A673 (cell line): Measurements from ENCODE around the gene HIVEP1.

ENCODE experiments used
- EZH2 ChIP-seq: fragments of 200-600 bp; sonication (generic); IDR thresholded peaks from 2 replicates; pipeline ENCODE4 v1.6.1; 2017; ENCODE audit warnings: borderline replicate concordance, low read depth, mild to moderate bottlenecking, mixed read lengths, antibody characterized with exemption, low read length; ENCODE audit not compliant: poor library complexity, severe bottlenecking
- TF ChIP-seq, protein P1 (sequence below): fragments of 300-800, 200-600 bp; sonication (generic); conservative IDR thresholded peaks from 2 replicates; pipeline ENCODE4 v1.5.1; 2017; ENCODE audit warnings: low read depth, mild to moderate bottlenecking, antibody characterized with exemption, low read length, moderate library complexity, mixed read lengths

DNA sequence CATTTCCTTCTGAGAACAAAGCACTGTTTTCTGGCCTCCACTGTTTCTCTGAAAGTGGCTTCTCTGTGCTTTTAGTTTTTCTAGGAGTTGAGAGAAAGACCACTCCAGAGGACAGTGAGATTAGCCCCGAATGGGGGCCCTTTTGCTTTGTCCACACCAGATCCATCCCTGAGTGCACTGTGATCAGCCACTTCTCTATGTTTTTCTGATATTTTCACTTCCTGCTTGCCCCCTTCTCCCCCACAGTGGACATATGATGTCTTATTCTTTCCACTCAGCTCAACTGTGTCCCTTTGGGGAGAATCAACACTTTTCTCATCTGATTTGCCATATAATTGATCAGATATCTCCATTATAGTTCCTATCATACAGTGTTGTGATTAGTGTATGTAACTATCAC lies 35.6 kb upstream of the HIVEP1 start:
- no peak for TF ChIP-seq EZH2
- TF ChIP-seq, protein P1, sequence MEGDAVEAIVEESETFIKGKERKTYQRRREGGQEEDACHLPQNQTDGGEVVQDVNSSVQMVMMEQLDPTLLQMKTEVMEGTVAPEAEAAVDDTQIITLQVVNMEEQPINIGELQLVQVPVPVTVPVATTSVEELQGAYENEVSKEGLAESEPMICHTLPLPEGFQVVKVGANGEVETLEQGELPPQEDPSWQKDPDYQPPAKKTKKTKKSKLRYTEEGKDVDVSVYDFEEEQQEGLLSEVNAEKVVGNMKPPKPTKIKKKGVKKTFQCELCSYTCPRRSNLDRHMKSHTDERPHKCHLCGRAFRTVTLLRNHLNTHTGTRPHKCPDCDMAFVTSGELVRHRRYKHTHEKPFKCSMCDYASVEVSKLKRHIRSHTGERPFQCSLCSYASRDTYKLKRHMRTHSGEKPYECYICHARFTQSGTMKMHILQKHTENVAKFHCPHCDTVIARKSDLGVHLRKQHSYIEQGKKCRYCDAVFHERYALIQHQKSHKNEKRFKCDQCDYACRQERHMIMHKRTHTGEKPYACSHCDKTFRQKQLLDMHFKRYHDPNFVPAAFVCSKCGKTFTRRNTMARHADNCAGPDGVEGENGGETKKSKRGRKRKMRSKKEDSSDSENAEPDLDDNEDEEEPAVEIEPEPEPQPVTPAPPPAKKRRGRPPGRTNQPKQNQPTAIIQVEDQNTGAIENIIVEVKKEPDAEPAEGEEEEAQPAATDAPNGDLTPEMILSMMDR, result no peak
